ENCODE data around the gene TMC4. TPM values are rescaled to one million over a fixed set of nuclear protein-coding genes. Genes with fewer than 3 reads are reported as not detected.
A peak's percentile ranks its signal among the peaks of the same experiment; 100 is the strongest.

TMC4 gene
- polyA plus RNA-seq, 3 donors = 1.5 to 2.5 (median 2.1) TPM

- Histone ChIP-seq H3K36me3 (replicated peaks in 1 of 2; ENCODE audit: control insufficient read depth in 1 of 2, insufficient read depth in 2 of 2, low read length in 2 of 2) (peaks cover 37 to 46% of the 10 kb centered on the region in 2 donors), H2AFZ (ENCODE audit: insufficient read depth, low read depth, low read length, poor library complexity, severe bottlenecking) (peak overlapping the region; percentile 70), H3K4me2 (replicated peaks; ENCODE audit: extremely low read depth, low read length, poor library complexity, severe bottlenecking) (peak overlapping the region; percentile 93), H4K20me1 (ENCODE audit: insufficient read depth, low read length) (peaks cover 56% of the 10 kb centered on the region), H3K9ac (ENCODE audit: insufficient read depth, low read length, poor library complexity, severe bottlenecking) (peak overlapping the region; percentile 100), H3K4me3 (replicated peaks in 1 of 3; ENCODE audit: low read depth in 2 of 3, low read length in 3 of 3) (peak overlapping the region; percentile 66 to 92 (median 87)), H3K27me3 (ENCODE audit: control insufficient read depth in 2 of 2, insufficient read depth in 2 of 2, low read length in 2 of 2) (peaks cover 0 to 3% of the 10 kb centered on the region in 2 donors), H3K27ac (ENCODE audit: low read depth in 1 of 2, low read length in 2 of 2) (peak overlapping the region in 1 of 2 donors; percentile 91), H3K9me3 (replicated peaks in 1 of 2; ENCODE audit: control insufficient read depth in 1 of 2, insufficient read depth in 1 of 2, low read length in 2 of 2) (no peaks in the 10 kb centered on the region), H3K79me2 (ENCODE audit: insufficient read depth, low read length) (peaks cover 59% of the 10 kb centered on the region), H3K4me1 (ENCODE audit: control insufficient read depth in 1 of 2, insufficient read depth in 2 of 2, low read length in 2 of 2) (peaks cover 28 to 39% of the 10 kb centered on the region in 2 donors)
- Mint-ChIP-seq H3K27me3 (ENCODE audit: low read depth in 3 of 3) (peaks cover under 1 to 12% (median 2%) of the 10 kb centered on the region in 3 donors), H3K9me3 (peaks cover 0 to 2% (median 0%) of the 10 kb centered on the region in 7 donors), H3K36me3 (peaks cover 27 to 37% of the 10 kb centered on the region in 2 donors), H3K27ac (peak overlapping the region; percentile 78 to 95 (median 87)), H3K4me3 (peak overlapping the region; percentile 82 to 86), H3K4me1 (peaks cover 38% of the 10 kb centered on the region)
- intact Hi-C loops (cut with micrococcal nuclease) = no loop called here
- DNase-seq = peak in 1 of 3 donors; percentile 18
- 47% methylated on average over 17 of the region's 31 CpGs for WGBS (ENCODE audit: insufficient coverage)
- TF ChIP-seq, protein P1, sequence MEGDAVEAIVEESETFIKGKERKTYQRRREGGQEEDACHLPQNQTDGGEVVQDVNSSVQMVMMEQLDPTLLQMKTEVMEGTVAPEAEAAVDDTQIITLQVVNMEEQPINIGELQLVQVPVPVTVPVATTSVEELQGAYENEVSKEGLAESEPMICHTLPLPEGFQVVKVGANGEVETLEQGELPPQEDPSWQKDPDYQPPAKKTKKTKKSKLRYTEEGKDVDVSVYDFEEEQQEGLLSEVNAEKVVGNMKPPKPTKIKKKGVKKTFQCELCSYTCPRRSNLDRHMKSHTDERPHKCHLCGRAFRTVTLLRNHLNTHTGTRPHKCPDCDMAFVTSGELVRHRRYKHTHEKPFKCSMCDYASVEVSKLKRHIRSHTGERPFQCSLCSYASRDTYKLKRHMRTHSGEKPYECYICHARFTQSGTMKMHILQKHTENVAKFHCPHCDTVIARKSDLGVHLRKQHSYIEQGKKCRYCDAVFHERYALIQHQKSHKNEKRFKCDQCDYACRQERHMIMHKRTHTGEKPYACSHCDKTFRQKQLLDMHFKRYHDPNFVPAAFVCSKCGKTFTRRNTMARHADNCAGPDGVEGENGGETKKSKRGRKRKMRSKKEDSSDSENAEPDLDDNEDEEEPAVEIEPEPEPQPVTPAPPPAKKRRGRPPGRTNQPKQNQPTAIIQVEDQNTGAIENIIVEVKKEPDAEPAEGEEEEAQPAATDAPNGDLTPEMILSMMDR (IDR thresholded peaks at IDR 0.05) = no peak
These were observed 34.3 kb downstream of the TMC4 start for GRCh38 chr19:54138489-54139256.

GRCh38 chr19:54137699-54138488 is 35.1 kb downstream of the TMC4 start, which contains the start of gene CNOT3:
CNOT3 (plus strand) TSS chr19:54137762; CDS start chr19:54142979, 5,217 bp downstream.
- H3K4me2 ChIP-seq (replicated peaks; ENCODE audit: extremely low read depth, low read length, poor library complexity, severe bottlenecking) = peak within 1 kb of the TSS; percentile 93
- TF ChIP-seq, protein P1 (IDR thresholded peaks at IDR 0.05) = no peak
- peaks cover 49% of the 10 kb centered on the region for H4K20me1 ChIP-seq (ENCODE audit: insufficient read depth, low read length)
- H3K36me3 ChIP-seq (replicated peaks in 1 of 2; ENCODE audit: control insufficient read depth in 1 of 2, insufficient read depth in 2 of 2, low read length in 2 of 2) = peaks cover 30 to 38% of the 10 kb centered on the region in 2 donors
- peak in 1 of 3 donors; percentile 19 for DNase-seq
- peaks cover 28 to 39% of the 10 kb centered on the region in 2 donors for H3K4me1 ChIP-seq (ENCODE audit: control insufficient read depth in 1 of 2, insufficient read depth in 2 of 2, low read length in 2 of 2)
- H3K4me3 ChIP-seq (replicated peaks in 1 of 3; ENCODE audit: low read depth in 2 of 3, low read length in 3 of 3) = peak within 1 kb of the TSS; percentile 66 to 92 (median 87)
- intact Hi-C loops (cut with micrococcal nuclease) = loop anchor here (1.0 to 2.0 kb wide), 3 partner anchors 21 to 36 kb away; partner anchors contain the start of genes LENG1 (in 2 of the 2) and NDUFA3 (in 1 of the 2)
- H3K27ac ChIP-seq (ENCODE audit: low read depth in 1 of 2, low read length in 2 of 2) = peak within 1 kb of the TSS; percentile 21 to 91
- H2AFZ ChIP-seq (ENCODE audit: insufficient read depth, low read depth, low read length, poor library complexity, severe bottlenecking) = peak within 1 kb of the TSS; percentile 74
- peaks cover 0 to 2% (median 0%) of the 10 kb centered on the region in 7 donors for H3K9me3 Mint-ChIP-seq
- H3K27ac Mint-ChIP-seq = peak within 1 kb of the TSS; percentile 82 to 95 (median 94)
- H3K27me3 Mint-ChIP-seq (ENCODE audit: low read depth in 3 of 3) = peaks cover 2 to 12% (median 2%) of the 10 kb centered on the region in 3 donors
- H3K27me3 ChIP-seq (ENCODE audit: control insufficient read depth in 2 of 2, insufficient read depth in 2 of 2, low read length in 2 of 2) = peaks cover 0 to 3% of the 10 kb centered on the region in 2 donors
- H3K79me2 ChIP-seq (ENCODE audit: insufficient read depth, low read length) = peaks cover 53% of the 10 kb centered on the region
- H3K36me3 Mint-ChIP-seq = peaks cover 19 to 33% of the 10 kb centered on the region in 2 donors
- peak within 1 kb of the TSS; percentile 82 to 93 for H3K4me3 Mint-ChIP-seq
- peak within 1 kb of the TSS; percentile 100 for H3K9ac ChIP-seq (ENCODE audit: insufficient read depth, low read length, poor library complexity, severe bottlenecking)
- peaks cover 0 to 2% of the 10 kb centered on the region in 2 donors for H3K9me3 ChIP-seq (replicated peaks in 1 of 2; ENCODE audit: control insufficient read depth in 1 of 2, insufficient read depth in 1 of 2, low read length in 2 of 2)
- under 1% methylated on average over 74 of the region's 103 CpGs for WGBS (ENCODE audit: insufficient coverage)
- peaks cover 38% of the 10 kb centered on the region for H3K4me1 Mint-ChIP-seq

Data from CD14-positive monocyte (primary cell).